ENCODE measurements around the gene ANKDD1B.

DNA sequence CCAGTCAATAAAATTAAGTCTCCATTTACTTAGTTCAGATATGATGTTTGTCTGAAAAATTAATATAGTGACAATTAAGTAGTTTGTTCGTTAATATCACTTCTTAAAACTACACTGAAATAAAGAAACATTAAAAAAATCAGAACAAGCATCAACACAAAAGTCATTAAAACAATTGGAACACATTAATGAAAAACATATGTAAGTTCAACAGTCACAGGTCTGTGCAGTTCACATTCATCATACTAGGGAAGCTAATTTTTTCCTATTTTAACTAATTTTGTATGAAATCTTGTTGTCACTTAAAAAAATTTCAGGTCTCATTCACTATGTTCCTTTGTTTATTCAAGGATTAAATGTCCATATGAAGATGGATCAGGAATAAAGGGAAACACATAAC lies 83.5 kb downstream of the ANKDD1B start:
- TF ChIP-seq EP300 (IDR thresholded peaks at IDR 0.05), result no peak
- TF ChIP-seq, protein P1, sequence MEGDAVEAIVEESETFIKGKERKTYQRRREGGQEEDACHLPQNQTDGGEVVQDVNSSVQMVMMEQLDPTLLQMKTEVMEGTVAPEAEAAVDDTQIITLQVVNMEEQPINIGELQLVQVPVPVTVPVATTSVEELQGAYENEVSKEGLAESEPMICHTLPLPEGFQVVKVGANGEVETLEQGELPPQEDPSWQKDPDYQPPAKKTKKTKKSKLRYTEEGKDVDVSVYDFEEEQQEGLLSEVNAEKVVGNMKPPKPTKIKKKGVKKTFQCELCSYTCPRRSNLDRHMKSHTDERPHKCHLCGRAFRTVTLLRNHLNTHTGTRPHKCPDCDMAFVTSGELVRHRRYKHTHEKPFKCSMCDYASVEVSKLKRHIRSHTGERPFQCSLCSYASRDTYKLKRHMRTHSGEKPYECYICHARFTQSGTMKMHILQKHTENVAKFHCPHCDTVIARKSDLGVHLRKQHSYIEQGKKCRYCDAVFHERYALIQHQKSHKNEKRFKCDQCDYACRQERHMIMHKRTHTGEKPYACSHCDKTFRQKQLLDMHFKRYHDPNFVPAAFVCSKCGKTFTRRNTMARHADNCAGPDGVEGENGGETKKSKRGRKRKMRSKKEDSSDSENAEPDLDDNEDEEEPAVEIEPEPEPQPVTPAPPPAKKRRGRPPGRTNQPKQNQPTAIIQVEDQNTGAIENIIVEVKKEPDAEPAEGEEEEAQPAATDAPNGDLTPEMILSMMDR (IDR thresholded peaks at IDR 0.05), result no peak
- no peak for TF ChIP-seq POLR2A (IDR thresholded peaks at IDR 0.05; ENCODE audit: low read depth)
- no peak for TF ChIP-seq POLR2AphosphoS5 (IDR thresholded peaks at IDR 0.05)

All from esophagus muscularis mucosa (tissue), 4 donors.